ENCODE results near the gene LRRC8B.

Gene LRRC8B

DNA sequence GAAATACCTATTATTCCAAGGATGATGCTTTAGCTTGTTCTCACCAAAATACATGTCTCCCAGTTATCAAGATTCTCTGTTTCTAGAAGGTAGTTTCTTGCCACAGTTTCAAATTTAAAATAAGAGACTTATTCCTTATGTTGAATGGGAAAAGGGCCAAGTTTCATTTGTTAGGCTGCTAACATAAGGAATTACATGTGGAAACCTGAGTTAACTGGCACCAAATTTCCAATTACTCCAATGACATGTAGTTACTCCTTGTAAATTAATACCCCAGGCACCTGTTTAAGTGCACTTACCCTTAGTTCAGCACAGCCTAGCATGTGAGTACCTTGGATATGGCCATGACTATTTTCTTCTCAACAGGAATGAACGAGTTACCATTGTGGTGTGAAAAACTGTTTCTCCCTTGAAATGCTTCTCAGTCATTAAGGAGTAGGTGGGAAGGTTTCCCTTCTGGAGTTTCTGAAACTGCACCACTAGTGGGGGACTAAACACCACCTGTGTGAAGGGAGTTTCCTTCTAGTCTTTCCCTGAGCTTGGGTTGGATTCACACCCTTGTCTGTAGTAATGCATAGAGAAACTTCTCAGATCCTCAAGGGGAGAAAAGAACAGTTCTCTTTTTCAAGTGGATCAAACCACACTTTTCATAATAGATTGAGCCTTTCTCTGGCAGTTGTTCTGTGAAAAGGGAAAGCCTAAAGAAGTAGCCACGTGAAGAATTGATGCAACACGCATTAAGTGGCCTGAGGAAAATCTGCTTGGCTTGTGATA is 76.0 kb downstream of the LRRC8B start:
- Histone ChIP-seq H3K4me3 (ENCODE audit: low read length) (no peak overlapping the region), H3K9me3 (ENCODE audit: insufficient read depth, low read length) (no peaks in the 10 kb centered on the region), H3K9ac (ENCODE audit: low read length) (no peak overlapping the region), H3K4me2 (ENCODE audit: low read length) (no peak overlapping the region), H3K79me2 (ENCODE audit: low read length) (no peaks in the 10 kb centered on the region), H3K36me3 (replicated peaks; ENCODE audit: low read depth, low read length) (no peaks in the 10 kb centered on the region), H2AFZ (ENCODE audit: low read depth, low read length) (no peak overlapping the region), H4K20me1 (ENCODE audit: insufficient read depth, low read length) (no peaks in the 10 kb centered on the region), H3K4me1 (ENCODE audit: low read length) (peaks cover 8% of the 10 kb centered on the region), H3K27ac (ENCODE audit: low read length) (no peak overlapping the region), H3K27me3 (ENCODE audit: low read depth, low read length) (peaks cover 10% of the 10 kb centered on the region; the same call in 1 of the 2 replicates)
- TF ChIP-seq EZH2phosphoT487 (IDR thresholded peaks at IDR 0.05; ENCODE audit: low read depth), result no peak
- TF ChIP-seq, protein P1, sequence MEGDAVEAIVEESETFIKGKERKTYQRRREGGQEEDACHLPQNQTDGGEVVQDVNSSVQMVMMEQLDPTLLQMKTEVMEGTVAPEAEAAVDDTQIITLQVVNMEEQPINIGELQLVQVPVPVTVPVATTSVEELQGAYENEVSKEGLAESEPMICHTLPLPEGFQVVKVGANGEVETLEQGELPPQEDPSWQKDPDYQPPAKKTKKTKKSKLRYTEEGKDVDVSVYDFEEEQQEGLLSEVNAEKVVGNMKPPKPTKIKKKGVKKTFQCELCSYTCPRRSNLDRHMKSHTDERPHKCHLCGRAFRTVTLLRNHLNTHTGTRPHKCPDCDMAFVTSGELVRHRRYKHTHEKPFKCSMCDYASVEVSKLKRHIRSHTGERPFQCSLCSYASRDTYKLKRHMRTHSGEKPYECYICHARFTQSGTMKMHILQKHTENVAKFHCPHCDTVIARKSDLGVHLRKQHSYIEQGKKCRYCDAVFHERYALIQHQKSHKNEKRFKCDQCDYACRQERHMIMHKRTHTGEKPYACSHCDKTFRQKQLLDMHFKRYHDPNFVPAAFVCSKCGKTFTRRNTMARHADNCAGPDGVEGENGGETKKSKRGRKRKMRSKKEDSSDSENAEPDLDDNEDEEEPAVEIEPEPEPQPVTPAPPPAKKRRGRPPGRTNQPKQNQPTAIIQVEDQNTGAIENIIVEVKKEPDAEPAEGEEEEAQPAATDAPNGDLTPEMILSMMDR (IDR thresholded peaks at IDR 0.05; ENCODE audit: low read depth, low read length), result no peak

DNA sequence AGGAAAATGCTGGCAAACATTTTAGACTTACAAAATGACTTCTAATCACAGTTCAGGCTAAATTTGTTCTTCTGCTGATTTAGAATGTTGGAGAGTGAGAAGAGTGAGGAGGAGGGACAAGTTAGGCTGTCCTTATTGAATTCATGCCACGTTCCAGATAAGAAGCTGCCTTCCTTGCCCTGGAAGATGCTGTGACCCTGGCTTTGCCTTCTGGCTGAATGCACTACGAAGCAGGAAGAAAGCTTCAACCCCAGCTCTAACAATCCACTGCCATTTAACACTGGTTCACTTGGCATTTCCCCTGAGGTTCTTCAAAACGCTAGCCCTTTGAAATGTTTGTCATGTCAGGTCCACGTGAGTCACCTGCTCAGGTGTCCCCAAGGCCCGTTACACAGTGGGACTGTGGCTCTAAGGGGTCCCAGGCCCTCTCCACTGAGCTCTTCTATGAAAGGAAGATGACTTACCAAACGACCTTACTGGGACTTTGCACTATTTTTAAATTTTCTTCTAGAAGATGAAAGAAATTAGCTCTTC is 78.3 kb downstream of the LRRC8B start:
- Histone ChIP-seq H3K9me3 (ENCODE audit: insufficient read depth, low read length) (no peaks in the 10 kb centered on the region), H4K20me1 (ENCODE audit: insufficient read depth, low read length) (no peaks in the 10 kb centered on the region; the same call in 1 of the 2 replicates), H3K4me1 (ENCODE audit: low read length) (peaks cover 8% of the 10 kb centered on the region), H2AFZ (ENCODE audit: low read depth, low read length) (no peak overlapping the region), H3K4me2 (ENCODE audit: low read length) (no peak overlapping the region), H3K36me3 (replicated peaks; ENCODE audit: low read depth, low read length) (no peaks in the 10 kb centered on the region), H3K27me3 (ENCODE audit: low read depth, low read length) (peaks cover 28% of the 10 kb centered on the region), H3K27ac (ENCODE audit: low read length) (no peak overlapping the region), H3K4me3 (ENCODE audit: low read length) (no peak overlapping the region), H3K79me2 (ENCODE audit: low read length) (no peaks in the 10 kb centered on the region), H3K9ac (ENCODE audit: low read length) (no peak overlapping the region)
- no peak for TF ChIP-seq EZH2phosphoT487 (IDR thresholded peaks at IDR 0.05; ENCODE audit: low read depth)
- TF ChIP-seq, protein P1 (IDR thresholded peaks at IDR 0.05; ENCODE audit: low read depth, low read length), result no peak

DNA sequence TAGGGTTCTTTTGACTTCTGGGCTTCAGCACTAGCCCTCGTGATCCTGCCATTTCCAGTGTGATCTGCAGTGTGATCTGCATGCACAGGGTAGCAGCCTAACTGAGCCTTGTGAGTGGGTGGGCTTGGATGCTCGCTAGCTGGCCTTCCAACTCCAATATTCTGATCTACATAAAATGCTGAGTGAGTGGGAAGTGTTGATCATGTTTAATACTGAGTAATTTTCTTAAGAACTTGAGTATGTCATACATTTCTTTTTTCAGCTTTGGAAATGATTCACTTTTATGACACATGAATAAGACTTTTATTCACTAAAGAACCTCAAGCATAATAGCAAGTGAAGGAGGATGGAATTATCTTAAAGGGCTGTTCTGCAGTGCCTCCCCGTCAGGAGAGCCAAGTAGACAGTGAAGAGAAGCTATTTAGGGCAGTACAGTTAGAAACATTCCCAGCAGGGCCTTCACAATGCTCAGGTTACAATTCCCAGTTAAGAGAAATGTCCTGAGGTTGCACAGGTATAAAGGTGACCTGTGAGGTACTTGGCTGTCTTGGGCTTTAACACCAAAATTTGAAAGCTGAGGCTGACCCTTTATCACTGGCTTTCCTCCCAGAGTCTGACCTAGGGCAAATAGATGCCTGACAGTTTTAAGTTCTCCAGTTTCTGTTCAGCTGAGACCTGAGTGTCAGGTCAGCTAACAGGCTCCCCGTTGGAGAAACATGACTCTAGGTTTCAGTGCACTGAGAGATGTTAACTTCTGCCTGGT is 79.2 kb downstream of the LRRC8B start:
- no peaks in the 10 kb centered on the region for H3K36me3 ChIP-seq (replicated peaks; ENCODE audit: low read depth, low read length)
- H3K4me2 ChIP-seq (ENCODE audit: low read length), result no peak overlapping the region
- peaks cover 37% of the 10 kb centered on the region for H3K27me3 ChIP-seq (ENCODE audit: low read depth, low read length)
- no peaks in the 10 kb centered on the region for H3K9me3 ChIP-seq (ENCODE audit: insufficient read depth, low read length)
- no peaks in the 10 kb centered on the region for H3K79me2 ChIP-seq (ENCODE audit: low read length)
- H4K20me1 ChIP-seq (ENCODE audit: insufficient read depth, low read length), result no peaks in the 10 kb centered on the region; the same call in 1 of the 2 replicates
- H3K9ac ChIP-seq (ENCODE audit: low read length), result no peak overlapping the region
- no peak overlapping the region for H2AFZ ChIP-seq (ENCODE audit: low read depth, low read length)
- H3K4me3 ChIP-seq (ENCODE audit: low read length), result no peak overlapping the region
- TF ChIP-seq, protein P1 (IDR thresholded peaks at IDR 0.05; ENCODE audit: low read depth, low read length), result no peak
- TF ChIP-seq EZH2phosphoT487 (IDR thresholded peaks at IDR 0.05; ENCODE audit: low read depth), result no peak
- peaks cover 8% of the 10 kb centered on the region for H3K4me1 ChIP-seq (ENCODE audit: low read length)
- H3K27ac ChIP-seq (ENCODE audit: low read length), result no peak overlapping the region

DNA sequence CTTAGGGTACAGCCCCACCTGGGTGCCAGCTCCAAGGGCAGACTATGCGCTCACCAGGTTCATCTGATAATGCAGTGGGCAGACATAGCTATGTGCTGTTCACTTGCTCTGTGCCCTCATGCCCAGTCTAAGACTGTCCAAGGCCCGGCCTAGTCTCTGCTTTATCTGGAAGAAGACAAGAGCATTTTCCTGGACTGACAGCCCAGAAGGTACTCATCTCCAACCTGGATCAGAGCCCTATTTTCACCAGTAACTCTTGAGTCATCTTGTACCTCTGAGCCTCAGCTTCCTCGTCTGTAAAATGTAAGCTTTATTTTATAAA is 79.7 kb downstream of the LRRC8B start:
- H3K36me3 ChIP-seq (replicated peaks; ENCODE audit: low read depth, low read length), result no peaks in the 10 kb centered on the region
- H3K4me3 ChIP-seq (ENCODE audit: low read length), result no peak overlapping the region
- peaks cover 8% of the 10 kb centered on the region for H3K4me1 ChIP-seq (ENCODE audit: low read length)
- H3K27ac ChIP-seq (ENCODE audit: low read length), result no peak overlapping the region
- no peak overlapping the region for H3K4me2 ChIP-seq (ENCODE audit: low read length)
- H3K9ac ChIP-seq (ENCODE audit: low read length), result no peak overlapping the region
- peaks cover 42% of the 10 kb centered on the region for H3K27me3 ChIP-seq (ENCODE audit: low read depth, low read length)
- no peaks in the 10 kb centered on the region for H3K9me3 ChIP-seq (ENCODE audit: insufficient read depth, low read length)
- no peak for TF ChIP-seq EZH2phosphoT487 (IDR thresholded peaks at IDR 0.05; ENCODE audit: low read depth)
- TF ChIP-seq, protein P1 (IDR thresholded peaks at IDR 0.05; ENCODE audit: low read depth, low read length), result no peak
- H2AFZ ChIP-seq (ENCODE audit: low read depth, low read length), result no peak overlapping the region
- no peaks in the 10 kb centered on the region for H3K79me2 ChIP-seq (ENCODE audit: low read length)
- peaks cover 5% of the 10 kb centered on the region; the same call in 1 of the 2 replicates for H4K20me1 ChIP-seq (ENCODE audit: insufficient read depth, low read length)
